ENCODE measurements around the gene ADCY2.

ADCY2 gene

DNA sequence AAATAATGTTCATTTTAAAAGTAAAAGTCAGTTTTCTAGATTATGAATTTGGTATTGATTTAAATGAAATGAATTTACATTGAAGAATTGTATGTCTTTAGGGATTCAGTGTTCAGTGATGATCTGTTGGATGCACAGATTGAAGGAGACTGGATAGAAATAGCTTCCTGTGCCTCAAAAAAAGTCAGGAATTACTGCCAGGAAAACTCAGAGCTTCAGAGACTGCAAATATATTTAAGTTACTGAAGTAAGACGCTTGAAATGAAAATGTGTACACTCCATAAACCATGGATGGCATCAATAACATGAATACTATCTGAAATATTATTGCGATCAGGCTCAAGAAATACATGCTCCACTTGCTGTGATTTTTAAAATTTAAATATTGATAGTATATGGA, 60.3 kb downstream of the ADCY2 start:
- ChIA-PET POLR2A (no interaction called here), CTCF (no interaction called here)

DNA sequence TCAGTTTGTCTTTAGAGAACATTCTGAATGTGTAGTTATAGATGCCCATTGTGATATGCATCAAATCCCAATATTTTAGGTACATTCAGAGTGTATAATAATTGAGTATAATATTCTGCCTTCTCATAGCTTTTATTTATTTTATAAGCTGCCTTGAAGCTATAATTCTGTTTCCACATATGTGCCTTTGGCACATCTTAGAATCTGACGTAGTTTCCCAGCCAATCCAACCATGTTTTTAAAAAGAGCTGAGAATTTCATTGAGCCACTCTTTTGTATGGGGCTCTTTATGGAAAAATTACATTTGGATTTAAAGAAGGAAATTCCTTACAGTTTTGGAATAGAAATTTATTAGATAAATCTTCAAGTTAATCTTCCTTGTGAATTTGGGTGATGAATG, 65.4 kb downstream of the ADCY2 start:
- ChIA-PET CTCF (interaction anchor here (0.8 to 0.9 kb wide), 2 partner anchors 15 to 623 kb away, joined by 3 to 4 read pairs; no protein-coding TSS in a partner anchor), POLR2A (no interaction called here)
- H3K36me3 ChIP-seq (ENCODE audit: control insufficient read depth in 2 of 2, insufficient read depth in 1 of 2, low read length in 2 of 2) = no peaks in the 10 kb centered on the region

More for the DNA sequence above, 60.3 kb downstream of the ADCY2 start:
- H3K4me3 ChIP-seq (ENCODE audit: low read depth, low read length) = no peak overlapping the region
- H3K9me3 ChIP-seq (ENCODE audit: control insufficient read depth, insufficient read depth, low read depth, low read length) = no peaks in the 10 kb centered on the region
- no peaks in the 10 kb centered on the region for H3K36me3 ChIP-seq (ENCODE audit: control insufficient read depth in 2 of 2, insufficient read depth in 1 of 2, low read length in 2 of 2)
- no peaks in the 10 kb centered on the region for H3K4me1 ChIP-seq (ENCODE audit: control insufficient read depth, insufficient read depth, low read length)
- no peak for TF ChIP-seq KLF7 (tag by site-specific recombination; IDR thresholded peaks at IDR 0.05; ENCODE audit: borderline replicate concordance)
- TF ChIP-seq GFI1B (tag by site-specific recombination; IDR thresholded peaks at IDR 0.05) = no peak
- TF ChIP-seq YY2 (tag by site-specific recombination; IDR thresholded peaks at IDR 0.05) = no peak
- no peak for TF ChIP-seq KLF10 (tag by site-specific recombination; IDR thresholded peaks at IDR 0.05)
- TF ChIP-seq, protein P1, sequence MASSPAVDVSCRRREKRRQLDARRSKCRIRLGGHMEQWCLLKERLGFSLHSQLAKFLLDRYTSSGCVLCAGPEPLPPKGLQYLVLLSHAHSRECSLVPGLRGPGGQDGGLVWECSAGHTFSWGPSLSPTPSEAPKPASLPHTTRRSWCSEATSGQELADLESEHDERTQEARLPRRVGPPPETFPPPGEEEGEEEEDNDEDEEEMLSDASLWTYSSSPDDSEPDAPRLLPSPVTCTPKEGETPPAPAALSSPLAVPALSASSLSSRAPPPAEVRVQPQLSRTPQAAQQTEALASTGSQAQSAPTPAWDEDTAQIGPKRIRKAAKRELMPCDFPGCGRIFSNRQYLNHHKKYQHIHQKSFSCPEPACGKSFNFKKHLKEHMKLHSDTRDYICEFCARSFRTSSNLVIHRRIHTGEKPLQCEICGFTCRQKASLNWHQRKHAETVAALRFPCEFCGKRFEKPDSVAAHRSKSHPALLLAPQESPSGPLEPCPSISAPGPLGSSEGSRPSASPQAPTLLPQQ (tag by site-specific recombination; IDR thresholded peaks at IDR 0.05) = no peak
- no peak for TF ChIP-seq ZNF423 (tag by site-specific recombination; IDR thresholded peaks at IDR 0.05)
- TF ChIP-seq ZNF654 (tag by site-specific recombination; IDR thresholded peaks at IDR 0.05; ENCODE audit: low read depth) = no peak
- no peak for TF ChIP-seq IKZF3 (tag by site-specific recombination; IDR thresholded peaks at IDR 0.05)
- TF ChIP-seq ZNF514 (tag by site-specific recombination; IDR thresholded peaks at IDR 0.05) = no peak
- TF ChIP-seq ZBTB21 (tag by site-specific recombination; IDR thresholded peaks at IDR 0.05) = no peak
- no peak for TF ChIP-seq SP2 (tag by site-specific recombination; IDR thresholded peaks at IDR 0.05)
- H3K27ac ChIP-seq (ENCODE audit: extremely low read depth, low read depth, low read length) = no peak overlapping the region

DNA sequence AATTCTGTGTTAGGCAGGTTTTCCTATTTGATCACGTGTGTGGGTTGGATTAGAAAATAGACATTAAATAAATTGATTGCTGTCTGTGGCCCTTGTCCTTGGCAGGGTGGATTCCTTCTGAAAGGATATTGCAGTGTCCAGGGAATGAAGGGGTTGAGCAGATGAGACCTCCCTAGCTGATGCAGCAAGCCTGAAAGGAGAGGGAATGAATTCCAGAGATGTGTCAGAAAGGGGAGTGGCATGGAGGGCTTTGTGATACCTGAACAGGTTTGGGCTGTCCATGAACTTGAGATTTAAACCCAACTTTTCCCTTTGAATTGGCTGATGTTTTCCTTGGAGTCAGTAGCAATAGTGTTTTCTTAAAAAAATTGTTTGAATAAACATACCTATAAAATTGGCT, 66.8 kb downstream of the ADCY2 start:
- CTCF ChIA-PET = no interaction called here
- POLR2A ChIA-PET = no interaction called here
- no peak overlapping the region for H3K4me3 ChIP-seq (ENCODE audit: low read depth, low read length)

More for the DNA sequence above, 65.4 kb downstream of the ADCY2 start:
- Histone ChIP-seq H3K4me1 (ENCODE audit: control insufficient read depth, insufficient read depth, low read length) (no peaks in the 10 kb centered on the region), H3K9me3 (ENCODE audit: control insufficient read depth, insufficient read depth, low read depth, low read length) (no peaks in the 10 kb centered on the region), H3K27ac (ENCODE audit: extremely low read depth, low read depth, low read length) (no peak overlapping the region), H3K4me3 (ENCODE audit: low read depth, low read length) (no peak overlapping the region)
- TF ChIP-seq ZNF626 (tag by site-specific recombination; IDR thresholded peaks at IDR 0.05) = no peak
- TF ChIP-seq ZSCAN16 (tag by site-specific recombination; IDR thresholded peaks at IDR 0.05) = no peak
- TF ChIP-seq, protein P2, sequence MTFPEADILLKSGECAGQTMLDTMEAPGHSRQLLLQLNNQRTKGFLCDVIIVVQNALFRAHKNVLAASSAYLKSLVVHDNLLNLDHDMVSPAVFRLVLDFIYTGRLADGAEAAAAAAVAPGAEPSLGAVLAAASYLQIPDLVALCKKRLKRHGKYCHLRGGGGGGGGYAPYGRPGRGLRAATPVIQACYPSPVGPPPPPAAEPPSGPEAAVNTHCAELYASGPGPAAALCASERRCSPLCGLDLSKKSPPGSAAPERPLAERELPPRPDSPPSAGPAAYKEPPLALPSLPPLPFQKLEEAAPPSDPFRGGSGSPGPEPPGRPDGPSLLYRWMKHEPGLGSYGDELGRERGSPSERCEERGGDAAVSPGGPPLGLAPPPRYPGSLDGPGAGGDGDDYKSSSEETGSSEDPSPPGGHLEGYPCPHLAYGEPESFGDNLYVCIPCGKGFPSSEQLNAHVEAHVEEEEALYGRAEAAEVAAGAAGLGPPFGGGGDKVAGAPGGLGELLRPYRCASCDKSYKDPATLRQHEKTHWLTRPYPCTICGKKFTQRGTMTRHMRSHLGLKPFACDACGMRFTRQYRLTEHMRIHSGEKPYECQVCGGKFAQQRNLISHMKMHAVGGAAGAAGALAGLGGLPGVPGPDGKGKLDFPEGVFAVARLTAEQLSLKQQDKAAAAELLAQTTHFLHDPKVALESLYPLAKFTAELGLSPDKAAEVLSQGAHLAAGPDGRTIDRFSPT (tag by site-specific recombination; IDR thresholded peaks at IDR 0.05) = no peak
- TF ChIP-seq ZNF777 (tag by site-specific recombination; IDR thresholded peaks at IDR 0.05; ENCODE audit: borderline replicate concordance) = no peak
- no peak for TF ChIP-seq ZSCAN23 (tag by site-specific recombination; IDR thresholded peaks at IDR 0.05)
- TF ChIP-seq ZNF677 (tag by site-specific recombination; IDR thresholded peaks at IDR 0.05) = no peak
- TF ChIP-seq ZBTB20 (tag by site-specific recombination; IDR thresholded peaks at IDR 0.05) = no peak
- no peak for TF ChIP-seq ZSCAN30 (tag by site-specific recombination; IDR thresholded peaks at IDR 0.05)
- TF ChIP-seq, protein P3, sequence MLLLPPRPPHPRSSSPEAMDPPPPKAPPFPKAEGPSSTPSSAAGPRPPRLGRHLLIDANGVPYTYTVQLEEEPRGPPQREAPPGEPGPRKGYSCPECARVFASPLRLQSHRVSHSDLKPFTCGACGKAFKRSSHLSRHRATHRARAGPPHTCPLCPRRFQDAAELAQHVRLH (tag by site-specific recombination; IDR thresholded peaks at IDR 0.05) = no peak
- TF ChIP-seq ZNF146 (tag by site-specific recombination; IDR thresholded peaks at IDR 0.05) = no peak

More for the DNA sequence above, 66.8 kb downstream of the ADCY2 start:
- no peaks in the 10 kb centered on the region for H3K4me1 ChIP-seq (ENCODE audit: control insufficient read depth, insufficient read depth, low read length)
- H3K27ac ChIP-seq (ENCODE audit: extremely low read depth, low read depth, low read length) = no peak overlapping the region
- no peak for TF ChIP-seq ZNF335 (tag by site-specific recombination; conservative IDR thresholded peaks at IDR 0.05)
- TF ChIP-seq ZNF830 (tag by site-specific recombination; IDR thresholded peaks at IDR 0.05; ENCODE audit: low read depth) = no peak
- no peak for TF ChIP-seq SP7 (tag by site-specific recombination; IDR thresholded peaks at IDR 0.05)
- TF ChIP-seq, protein P4, sequence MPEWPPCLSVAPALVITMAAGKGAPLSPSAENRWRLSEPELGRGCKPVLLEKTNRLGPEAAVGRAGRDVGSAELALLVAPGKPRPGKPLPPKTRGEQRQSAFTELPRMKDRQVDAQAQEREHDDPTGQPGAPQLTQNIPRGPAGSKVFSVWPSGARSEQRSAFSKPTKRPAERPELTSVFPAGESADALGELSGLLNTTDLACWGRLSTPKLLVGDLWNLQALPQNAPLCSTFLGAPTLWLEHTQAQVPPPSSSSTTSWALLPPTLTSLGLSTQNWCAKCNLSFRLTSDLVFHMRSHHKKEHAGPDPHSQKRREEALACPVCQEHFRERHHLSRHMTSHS (tag by site-specific recombination; IDR thresholded peaks at IDR 0.05) = no peak
- TF ChIP-seq ZFP37 (tag by site-specific recombination; IDR thresholded peaks at IDR 0.05) = no peak
- TF ChIP-seq ZFHX2 (tag by site-specific recombination; conservative IDR thresholded peaks at IDR 0.05) = no peak
- no peak for TF ChIP-seq ZNF2 (tag by site-specific recombination; IDR thresholded peaks at IDR 0.05)
- no peaks in the 10 kb centered on the region for H3K36me3 ChIP-seq (ENCODE audit: control insufficient read depth in 2 of 2, insufficient read depth in 1 of 2, low read length in 2 of 2)
- H3K9me3 ChIP-seq (ENCODE audit: control insufficient read depth, insufficient read depth, low read depth, low read length) = no peaks in the 10 kb centered on the region

Measured in HEK293 (cell line).